ENCODE results near the gene PSEN2. TPM values are rescaled to one million over a fixed set of nuclear protein-coding genes. Genes with fewer than 3 reads are reported as not detected.

PSEN2 gene
- total and polyA plus RNA-seq, 10 of the 15 experiments (the other 5 are each of a cell fraction or from before 2014, with no cell fraction given): 0.90 to 13.3 (median 7.0) TPM

DNA sequence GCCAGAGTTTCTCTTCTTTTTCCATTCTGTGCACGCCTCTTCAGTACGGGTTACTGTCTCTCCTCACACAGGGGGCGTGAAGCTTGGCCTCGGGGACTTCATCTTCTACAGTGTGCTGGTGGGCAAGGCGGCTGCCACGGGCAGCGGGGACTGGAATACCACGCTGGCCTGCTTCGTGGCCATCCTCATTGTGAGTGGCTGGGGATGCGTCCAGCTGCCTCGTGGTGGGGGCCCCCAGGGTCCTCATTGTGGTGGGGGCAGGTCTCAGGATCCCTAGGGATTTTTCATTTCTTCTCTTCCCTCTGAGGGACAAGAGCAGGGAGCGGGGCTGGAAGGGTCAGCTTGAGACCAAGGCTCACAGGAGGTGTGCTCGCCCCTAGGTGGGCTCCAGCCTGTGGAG, 23.5 kb downstream of the PSEN2 start (continued):
- TF ChIP-seq, protein P1, sequence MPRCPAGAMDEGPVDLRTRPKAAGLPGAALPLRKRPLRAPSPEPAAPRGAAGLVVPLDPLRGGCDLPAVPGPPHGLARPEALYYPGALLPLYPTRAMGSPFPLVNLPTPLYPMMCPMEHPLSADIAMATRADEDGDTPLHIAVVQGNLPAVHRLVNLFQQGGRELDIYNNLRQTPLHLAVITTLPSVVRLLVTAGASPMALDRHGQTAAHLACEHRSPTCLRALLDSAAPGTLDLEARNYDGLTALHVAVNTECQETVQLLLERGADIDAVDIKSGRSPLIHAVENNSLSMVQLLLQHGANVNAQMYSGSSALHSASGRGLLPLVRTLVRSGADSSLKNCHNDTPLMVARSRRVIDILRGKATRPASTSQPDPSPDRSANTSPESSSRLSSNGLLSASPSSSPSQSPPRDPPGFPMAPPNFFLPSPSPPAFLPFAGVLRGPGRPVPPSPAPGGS (IDR thresholded peaks at IDR 0.05; ENCODE audit: borderline replicate concordance, insufficient read depth, low read depth, low read length, poor library complexity, severe bottlenecking): no peak
- TF ChIP-seq, protein P2, sequence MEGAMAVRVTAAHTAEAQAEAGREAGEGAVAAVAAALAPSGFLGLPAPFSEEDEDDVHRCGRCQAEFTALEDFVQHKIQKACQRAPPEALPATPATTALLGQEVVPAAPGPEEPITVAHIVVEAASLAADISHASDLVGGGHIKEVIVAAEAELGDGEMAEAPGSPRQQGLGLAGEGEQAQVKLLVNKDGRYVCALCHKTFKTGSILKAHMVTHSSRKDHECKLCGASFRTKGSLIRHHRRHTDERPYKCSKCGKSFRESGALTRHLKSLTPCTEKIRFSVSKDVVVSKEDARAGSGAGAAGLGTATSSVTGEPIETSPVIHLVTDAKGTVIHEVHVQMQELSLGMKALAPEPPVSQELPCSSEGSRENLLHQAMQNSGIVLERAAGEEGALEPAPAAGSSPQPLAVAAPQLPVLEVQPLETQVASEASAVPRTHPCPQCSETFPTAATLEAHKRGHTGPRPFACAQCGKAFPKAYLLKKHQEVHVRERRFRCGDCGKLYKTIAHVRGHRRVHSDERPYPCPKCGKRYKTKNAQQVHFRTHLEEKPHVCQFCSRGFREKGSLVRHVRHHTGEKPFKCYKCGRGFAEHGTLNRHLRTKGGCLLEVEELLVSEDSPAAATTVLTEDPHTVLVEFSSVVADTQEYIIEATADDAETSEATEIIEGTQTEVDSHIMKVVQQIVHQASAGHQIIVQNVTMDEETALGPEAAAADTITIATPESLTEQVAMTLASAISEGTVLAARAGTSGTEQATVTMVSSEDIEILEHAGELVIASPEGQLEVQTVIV (IDR thresholded peaks at IDR 0.05; ENCODE audit: borderline replicate concordance, partially characterized antibody): no peak
- TF ChIP-seq RBBP5 (conservative IDR thresholded peaks at IDR 0.05) (no peak), POLR2A (IDR thresholded peaks at IDR 0.05; ENCODE audit: low read depth, low read length) (no peak), HDAC2 (IDR thresholded peaks at IDR 0.05) (no peak), KDM1A (IDR thresholded peaks at IDR 0.05; ENCODE audit: borderline replicate concordance) (no peak), RAD21 (IDR thresholded peaks at IDR 0.05; ENCODE audit: insufficient read depth, low read depth, low read length) (no peak), POLR2AphosphoS2 (IDR thresholded peaks at IDR 0.05; ENCODE audit: low read depth, low read length) (no peak), RUNX3 (IDR thresholded peaks at IDR 0.05; ENCODE audit: low read length) (no peak), SIX5 (IDR thresholded peaks at IDR 0.05; ENCODE audit: low read depth, low read length, severe bottlenecking) (no peak)
- TF ChIP-seq, protein P3, sequence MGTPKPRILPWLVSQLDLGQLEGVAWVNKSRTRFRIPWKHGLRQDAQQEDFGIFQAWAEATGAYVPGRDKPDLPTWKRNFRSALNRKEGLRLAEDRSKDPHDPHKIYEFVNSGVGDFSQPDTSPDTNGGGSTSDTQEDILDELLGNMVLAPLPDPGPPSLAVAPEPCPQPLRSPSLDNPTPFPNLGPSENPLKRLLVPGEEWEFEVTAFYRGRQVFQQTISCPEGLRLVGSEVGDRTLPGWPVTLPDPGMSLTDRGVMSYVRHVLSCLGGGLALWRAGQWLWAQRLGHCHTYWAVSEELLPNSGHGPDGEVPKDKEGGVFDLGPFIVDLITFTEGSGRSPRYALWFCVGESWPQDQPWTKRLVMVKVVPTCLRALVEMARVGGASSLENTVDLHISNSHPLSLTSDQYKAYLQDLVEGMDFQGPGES (IDR thresholded peaks at IDR 0.05): no peak

Data from GM12878 (cell line).